ENCODE results near the gene RGS5.
"Not testable (repeated sequence)": the region's sequence is repeated elsewhere in the genome, so short reads cannot be mapped to it uniquely, and the experiment has no call there.

Gene RGS5

GRCh38 chr1:163202833-163203451, at the start of gene RGS5:
Gene RGS5, minus strand, starts transcription at chr1:163202916. Its CDS starts 81 bp downstream, at chr1:163202835.
- no peak for DNase-seq

GRCh38 chr1:163250382-163250974, 47.8 kb upstream of the RGS5 start:
- no peak for DNase-seq

GRCh38 chr1:163248064-163248463, 45.3 kb upstream of the RGS5 start:
- no peak for DNase-seq

GRCh38 chr1:163244648-163245047, 41.9 kb upstream of the RGS5 start:
- DNase-seq = not testable (repeated sequence)

GRCh38 chr1:163241746-163242145, 39.0 kb upstream of the RGS5 start:
- DNase-seq = no peak

- no peak for DNase-seq
These were observed 38.0 kb upstream of the RGS5 start for GRCh38 chr1:163240705-163241104.

GRCh38 chr1:163233643-163234042, 30.9 kb upstream of the RGS5 start:
- not testable (repeated sequence) for DNase-seq

GRCh38 chr1:163231385-163231784, 28.7 kb upstream of the RGS5 start:
- DNase-seq = peak; percentile 81

GRCh38 chr1:163230827-163231226, 28.1 kb upstream of the RGS5 start:
- DNase-seq = no peak

- DNase-seq = not testable (repeated sequence)
These were observed 25.6 kb upstream of the RGS5 start for GRCh38 chr1:163228271-163228670.

- DNase-seq = no peak
These were observed 24.4 kb upstream of the RGS5 start for GRCh38 chr1:163227126-163227525.

GRCh38 chr1:163213626-163214025, 10.9 kb upstream of the RGS5 start:
- no peak for DNase-seq

GRCh38 chr1:163211667-163212066, 9.0 kb upstream of the RGS5 start:
- no peak for DNase-seq

GRCh38 chr1:163205513-163205912, 2.8 kb upstream of the RGS5 start:
- peak; percentile 23 for DNase-seq

GRCh38 chr1:163203561-163203960, 845 bp upstream of the RGS5 start:
- no peak for DNase-seq

GRCh38 chr1:163201906-163202305, 810 bp downstream of the RGS5 start:
- no peak for DNase-seq

GRCh38 chr1:163197022-163197421, 5.7 kb downstream of the RGS5 start:
- DNase-seq = no peak

GRCh38 chr1:163196449-163196787, 6.3 kb downstream of the RGS5 start:
- no peak for DNase-seq

- no peak for DNase-seq
These were observed 6.8 kb downstream of the RGS5 start for GRCh38 chr1:163195728-163196448.

GRCh38 chr1:163191301-163191700, 11.4 kb downstream of the RGS5 start:
- DNase-seq = no peak

- no peak for DNase-seq
These were observed 13.8 kb downstream of the RGS5 start for GRCh38 chr1:163188947-163189346.

GRCh38 chr1:163187849-163188248, 14.9 kb downstream of the RGS5 start:
- no peak for DNase-seq

- no peak for DNase-seq
These were observed 15.9 kb downstream of the RGS5 start for GRCh38 chr1:163186862-163187261.

GRCh38 chr1:163182330-163182949, 20.3 kb downstream of the RGS5 start:
- no peak for DNase-seq
